SK-N-MC (cell line): ENCODE measurements around the gene ATP5F1E.

Experiments used
- DNase-seq: peaks from one replicate; pipeline ENCODE4 v3.0.0-alpha.2; 2011; ENCODE audit warnings: low read depth, low spot score
- H3K27ac ChIP-seq: fragments of 200-600 bp; sonication (generic); 2 replicates; pipeline ENCODE4 v1.5.1; 2016; ENCODE audit warnings: mixed run types
- H3K36me3 ChIP-seq: fragments of 200-600 bp; sonication (generic); 2 replicates; pipeline ENCODE4 v1.6.1; 2017; ENCODE audit warnings: antibody characterized with exemption, low read length, mixed read lengths; ENCODE audit not compliant: insufficient read depth
- H3K4me3 ChIP-seq: fragments of 200-600 bp; sonication (generic); 2 replicates; pipeline ENCODE4 v1.5.1; 2016
- H3K9ac ChIP-seq: fragments of 200-600 bp; sonication (generic); 2 replicates; pipeline ENCODE4 v1.8.0; 2017; ENCODE audit warnings: mixed run types, mixed read lengths; ENCODE audit not compliant: insufficient read length
- H3K9me3 ChIP-seq: fragments of 200-600 bp; sonication (generic); 2 replicates; pipeline ENCODE4 v1.6.1; 2017; ENCODE audit warnings: low read depth, mild to moderate bottlenecking, antibody characterized with exemption, low read length, moderate library complexity, mixed read lengths
- EZH2 ChIP-seq: fragments of 200-600 bp; sonication (generic); IDR thresholded peaks from one replicate; pipeline ENCODE4 v1.6.1; 2017; ENCODE audit warnings: antibody characterized with exemption
- FOXP2 ChIP-seq: optimal IDR thresholded peaks from 2 replicates; pipeline ENCODE3; 2011; ENCODE audit warnings: mild to moderate bottlenecking, moderate library complexity; ENCODE audit not compliant: insufficient read depth; ENCODE audit errors: extremely low read length, control extremely low read depth
- POLR2AphosphoS5 ChIP-seq: IDR thresholded peaks from 2 replicates; pipeline ENCODE4 v1.6.1; 2012; ENCODE audit warnings: mild to moderate bottlenecking, low read depth, low read length, borderline replicate concordance

Gene ATP5F1E

DNA sequence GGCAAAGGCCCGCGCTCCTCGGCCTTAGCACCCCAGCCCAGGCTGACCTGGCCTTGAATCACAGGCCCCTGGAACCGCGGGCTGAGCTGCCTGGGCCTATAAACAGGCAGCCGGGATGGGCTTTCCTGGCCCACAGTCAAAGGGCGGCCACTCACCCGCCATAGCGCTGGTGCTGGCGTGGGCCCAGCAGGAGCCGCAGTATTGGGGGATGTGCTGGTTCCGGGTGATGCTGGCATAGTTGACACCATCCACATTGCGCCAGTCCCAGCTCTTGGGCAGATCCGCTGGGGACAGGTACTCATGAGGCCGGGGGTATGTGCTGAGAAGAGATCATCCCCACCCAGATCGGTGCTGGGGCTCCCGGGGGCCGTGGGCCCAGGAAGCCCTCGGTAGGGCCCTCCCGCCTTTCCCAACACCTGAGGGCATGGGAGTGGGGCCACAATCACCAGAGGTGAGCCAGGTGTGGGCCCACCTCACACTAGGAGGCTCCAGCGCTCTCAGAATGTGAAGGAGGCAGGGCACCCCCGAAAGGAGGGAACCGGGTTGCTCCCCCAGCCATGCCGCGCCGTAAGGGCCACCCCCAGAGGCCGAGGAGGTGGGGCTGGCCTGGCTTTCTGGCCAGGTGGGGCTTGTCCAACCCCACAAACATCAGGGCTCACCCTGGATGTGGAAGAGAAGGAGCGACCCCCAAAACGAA is 25.8 kb downstream of the ATP5F1E start:
- H3K27ac ChIP-seq, result no peak overlapping the region
- H3K9me3 ChIP-seq, result no peaks in the 10 kb centered on the region
- TF ChIP-seq POLR2AphosphoS5 (no peak), FOXP2 (no peak), EZH2 (no peak)
- no peak for DNase-seq
- no peak overlapping the region for H3K9ac ChIP-seq
- H3K36me3 ChIP-seq, result no peaks in the 10 kb centered on the region
- H3K4me3 ChIP-seq, result no peak overlapping the region

- no peak for DNase-seq
- no peaks in the 10 kb centered on the region for H3K9me3 ChIP-seq
- TF ChIP-seq POLR2AphosphoS5, result no peak
- no peak for TF ChIP-seq EZH2
- no peak for TF ChIP-seq FOXP2
- no peak overlapping the region for H3K27ac ChIP-seq
- no peak overlapping the region for H3K4me3 ChIP-seq
- no peaks in the 10 kb centered on the region for H3K36me3 ChIP-seq
- H3K9ac ChIP-seq, result no peak overlapping the region
These were observed 26.5 kb downstream of the ATP5F1E start for GRCh38 chr20:59005523-59006166.

GRCh38 chr20:59004763-59005522 is 27.2 kb downstream of the ATP5F1E start:
- no peak overlapping the region for H3K4me3 ChIP-seq
- H3K9me3 ChIP-seq, result no peaks in the 10 kb centered on the region
- no peaks in the 10 kb centered on the region for H3K36me3 ChIP-seq
- DNase-seq, result no peak
- no peak overlapping the region for H3K9ac ChIP-seq
- no peak overlapping the region for H3K27ac ChIP-seq
- TF ChIP-seq POLR2AphosphoS5, result no peak
- TF ChIP-seq EZH2, result no peak
- TF ChIP-seq FOXP2, result no peak

DNA sequence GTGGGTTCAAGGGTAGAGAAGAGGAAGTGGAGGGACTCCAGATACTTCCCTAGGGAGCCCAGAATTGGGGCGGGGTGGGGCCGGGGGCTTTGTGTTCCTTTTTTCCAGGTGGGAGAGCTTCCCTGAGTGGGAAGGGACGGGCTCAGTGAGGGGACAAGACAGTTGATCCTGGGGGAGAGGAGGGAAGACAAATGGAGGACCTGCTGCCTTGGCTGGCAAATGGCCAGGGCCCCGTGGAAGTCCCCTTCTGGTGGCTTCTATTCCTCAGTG is 27.7 kb downstream of the ATP5F1E start:
- Histone ChIP-seq H3K27ac (no peak overlapping the region), H3K9ac (no peak overlapping the region), H3K9me3 (no peaks in the 10 kb centered on the region), H3K4me3 (no peak overlapping the region), H3K36me3 (no peaks in the 10 kb centered on the region)
- TF ChIP-seq EZH2 (no peak), FOXP2 (no peak), POLR2AphosphoS5 (no peak)
- DNase-seq, result no peak

GRCh38 chr20:59003836-59004492 is 28.2 kb downstream of the ATP5F1E start:
- Histone ChIP-seq H3K9ac (no peak overlapping the region), H3K36me3 (no peaks in the 10 kb centered on the region), H3K27ac (no peak overlapping the region), H3K4me3 (no peak overlapping the region), H3K9me3 (no peaks in the 10 kb centered on the region)
- no peak for TF ChIP-seq POLR2AphosphoS5
- TF ChIP-seq FOXP2, result no peak
- TF ChIP-seq EZH2, result no peak
- no peak for DNase-seq

DNA sequence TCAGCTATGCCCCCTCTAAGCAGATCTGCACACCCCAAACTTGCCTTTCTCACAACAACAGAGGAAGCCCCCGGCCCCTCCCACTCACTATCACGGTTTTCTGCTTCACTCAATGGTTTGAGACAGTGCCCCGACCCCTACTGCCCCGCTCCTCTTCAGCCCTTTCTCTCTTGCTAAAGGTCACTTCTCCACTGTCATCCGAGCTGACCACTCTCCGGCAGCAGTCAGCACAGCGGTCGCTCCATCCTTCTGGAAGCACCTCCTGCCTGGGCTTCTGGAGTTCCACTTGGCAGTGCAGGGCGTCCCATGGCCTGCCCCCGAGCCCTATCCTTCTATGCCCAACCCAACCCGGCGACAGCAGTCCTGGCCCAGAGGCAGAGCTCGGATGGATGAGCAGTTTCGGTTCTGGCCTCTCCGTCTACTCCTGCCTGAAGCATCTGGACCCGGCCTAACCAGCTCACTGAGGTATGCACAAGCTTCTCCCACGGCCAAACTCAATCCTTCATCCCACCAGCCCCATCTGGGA is 29.2 kb downstream of the ATP5F1E start:
- H3K9me3 ChIP-seq, result no peaks in the 10 kb centered on the region
- DNase-seq, result no peak
- no peak overlapping the region for H3K9ac ChIP-seq
- no peak overlapping the region for H3K4me3 ChIP-seq
- H3K27ac ChIP-seq, result no peak overlapping the region
- no peaks in the 10 kb centered on the region for H3K36me3 ChIP-seq
- no peak for TF ChIP-seq FOXP2
- TF ChIP-seq POLR2AphosphoS5, result no peak
- no peak for TF ChIP-seq EZH2

GRCh38 chr20:59002388-59002787 is 29.7 kb downstream of the ATP5F1E start:
- no peak overlapping the region for H3K27ac ChIP-seq
- H3K9ac ChIP-seq, result no peak overlapping the region
- H3K36me3 ChIP-seq, result no peaks in the 10 kb centered on the region
- TF ChIP-seq EZH2 (no peak), POLR2AphosphoS5 (no peak), FOXP2 (no peak)
- H3K9me3 ChIP-seq, result no peaks in the 10 kb centered on the region
- no peak for DNase-seq
- H3K4me3 ChIP-seq, result no peak overlapping the region
